ENCODE measurements around the gene INPP4B.

INPP4B gene

GRCh38 chr4:142141224-142141623 is 704.9 kb downstream of the INPP4B start:
- Histone ChIP-seq H3K4me1 (ENCODE audit: low read depth, poor library complexity, severe bottlenecking) (no peaks in the 10 kb centered on the region), H2AFZ (ENCODE audit: low read depth) (no peak overlapping the region), H3K27me3 (ENCODE audit: insufficient read depth, low read depth) (no peaks in the 10 kb centered on the region), H3K9ac (no peak overlapping the region), H3K4me3 (IDR thresholded peaks at IDR 0.05; ENCODE audit: insufficient read depth, low read depth, low read length) (no peak overlapping the region), H4K20me1 (ENCODE audit: insufficient read depth) (no peaks in the 10 kb centered on the region), H3K27ac (no peak overlapping the region), H3K4me2 (no peak overlapping the region), H3K79me2 (ENCODE audit: insufficient read depth, low read depth) (no peaks in the 10 kb centered on the region), H3K36me3 (ENCODE audit: insufficient read depth) (no peaks in the 10 kb centered on the region)
- TF ChIP-seq, protein P1, sequence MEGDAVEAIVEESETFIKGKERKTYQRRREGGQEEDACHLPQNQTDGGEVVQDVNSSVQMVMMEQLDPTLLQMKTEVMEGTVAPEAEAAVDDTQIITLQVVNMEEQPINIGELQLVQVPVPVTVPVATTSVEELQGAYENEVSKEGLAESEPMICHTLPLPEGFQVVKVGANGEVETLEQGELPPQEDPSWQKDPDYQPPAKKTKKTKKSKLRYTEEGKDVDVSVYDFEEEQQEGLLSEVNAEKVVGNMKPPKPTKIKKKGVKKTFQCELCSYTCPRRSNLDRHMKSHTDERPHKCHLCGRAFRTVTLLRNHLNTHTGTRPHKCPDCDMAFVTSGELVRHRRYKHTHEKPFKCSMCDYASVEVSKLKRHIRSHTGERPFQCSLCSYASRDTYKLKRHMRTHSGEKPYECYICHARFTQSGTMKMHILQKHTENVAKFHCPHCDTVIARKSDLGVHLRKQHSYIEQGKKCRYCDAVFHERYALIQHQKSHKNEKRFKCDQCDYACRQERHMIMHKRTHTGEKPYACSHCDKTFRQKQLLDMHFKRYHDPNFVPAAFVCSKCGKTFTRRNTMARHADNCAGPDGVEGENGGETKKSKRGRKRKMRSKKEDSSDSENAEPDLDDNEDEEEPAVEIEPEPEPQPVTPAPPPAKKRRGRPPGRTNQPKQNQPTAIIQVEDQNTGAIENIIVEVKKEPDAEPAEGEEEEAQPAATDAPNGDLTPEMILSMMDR (conservative IDR thresholded peaks at IDR 0.05; ENCODE audit: low read depth, low read length), result no peak

DNA sequence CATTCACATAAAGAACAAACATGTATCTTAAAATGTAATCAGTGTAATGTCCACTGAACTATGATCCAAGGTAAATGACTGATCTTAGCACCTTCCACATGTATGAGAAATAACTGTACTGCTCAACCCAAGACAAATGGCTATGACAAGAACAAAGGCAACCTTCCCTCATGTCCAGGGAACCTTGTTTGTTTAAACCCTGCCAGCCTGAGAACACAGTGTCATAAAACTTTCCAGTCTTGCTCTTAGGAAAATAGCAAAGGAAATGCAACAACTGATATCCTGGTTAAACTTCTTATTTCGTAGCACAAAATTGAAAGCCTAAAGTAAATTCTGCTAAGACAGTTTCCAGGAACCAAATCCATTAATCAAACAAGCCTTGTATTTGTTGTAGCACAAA is 715.4 kb downstream of the INPP4B start:
- Histone ChIP-seq H3K36me3 (ENCODE audit: insufficient read depth) (no peaks in the 10 kb centered on the region), H3K4me1 (ENCODE audit: low read depth, poor library complexity, severe bottlenecking) (no peaks in the 10 kb centered on the region), H4K20me1 (ENCODE audit: insufficient read depth) (no peaks in the 10 kb centered on the region), H3K79me2 (ENCODE audit: insufficient read depth, low read depth) (no peaks in the 10 kb centered on the region), H2AFZ (ENCODE audit: low read depth) (no peak overlapping the region), H3K27me3 (ENCODE audit: insufficient read depth, low read depth) (no peaks in the 10 kb centered on the region), H3K4me2 (no peak overlapping the region), H3K9ac (no peak overlapping the region), H3K27ac (no peak overlapping the region), H3K4me3 (IDR thresholded peaks at IDR 0.05; ENCODE audit: insufficient read depth, low read depth, low read length) (no peak overlapping the region)
- TF ChIP-seq, protein P1 (conservative IDR thresholded peaks at IDR 0.05; ENCODE audit: low read depth, low read length), result no peak

- no peaks in the 10 kb centered on the region for H3K79me2 ChIP-seq (ENCODE audit: insufficient read depth, low read depth)
- H3K4me2 ChIP-seq, result no peak overlapping the region
- TF ChIP-seq, protein P1 (conservative IDR thresholded peaks at IDR 0.05; ENCODE audit: low read depth, low read length), result no peak
- H3K27me3 ChIP-seq (ENCODE audit: insufficient read depth, low read depth), result no peaks in the 10 kb centered on the region
- no peaks in the 10 kb centered on the region for H4K20me1 ChIP-seq (ENCODE audit: insufficient read depth)
- H2AFZ ChIP-seq (ENCODE audit: low read depth), result no peak overlapping the region
- no peaks in the 10 kb centered on the region for H3K36me3 ChIP-seq (ENCODE audit: insufficient read depth)
- no peak overlapping the region for H3K4me3 ChIP-seq (IDR thresholded peaks at IDR 0.05; ENCODE audit: insufficient read depth, low read depth, low read length)
- no peak overlapping the region for H3K9ac ChIP-seq
- H3K4me1 ChIP-seq (ENCODE audit: low read depth, poor library complexity, severe bottlenecking), result no peaks in the 10 kb centered on the region
- no peak overlapping the region for H3K27ac ChIP-seq
Observed at GRCh38 chr4:142129931-142130330, 716.2 kb downstream of the INPP4B start.

DNA sequence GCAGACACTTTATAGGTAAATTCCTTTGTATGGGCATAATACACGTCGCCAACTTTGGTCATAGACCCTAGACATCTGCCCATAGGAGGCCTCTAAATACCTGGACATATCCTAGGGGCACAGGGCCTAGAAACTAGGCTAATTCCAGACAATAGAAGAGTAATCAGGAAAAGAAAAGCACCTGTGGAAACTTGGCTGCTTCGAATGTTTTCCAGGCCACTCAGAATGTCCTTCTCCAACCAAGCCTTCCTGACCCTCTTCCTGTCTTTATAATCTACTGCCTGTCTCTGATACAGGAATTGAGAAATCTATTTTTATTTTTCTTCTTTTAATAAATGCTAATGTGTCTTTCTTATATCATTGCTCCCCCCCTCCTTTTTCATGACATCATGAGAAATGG is 716.6 kb downstream of the INPP4B start:
- H3K4me1 ChIP-seq (ENCODE audit: low read depth, poor library complexity, severe bottlenecking), result no peaks in the 10 kb centered on the region
- TF ChIP-seq, protein P1 (conservative IDR thresholded peaks at IDR 0.05; ENCODE audit: low read depth, low read length), result no peak
- no peak overlapping the region for H3K4me3 ChIP-seq (IDR thresholded peaks at IDR 0.05; ENCODE audit: insufficient read depth, low read depth, low read length)
- H3K79me2 ChIP-seq (ENCODE audit: insufficient read depth, low read depth), result no peaks in the 10 kb centered on the region
- H3K9ac ChIP-seq, result no peak overlapping the region
- no peaks in the 10 kb centered on the region for H3K36me3 ChIP-seq (ENCODE audit: insufficient read depth)
- H3K4me2 ChIP-seq, result no peak overlapping the region
- H3K27ac ChIP-seq, result no peak overlapping the region
- H3K27me3 ChIP-seq (ENCODE audit: insufficient read depth, low read depth), result no peaks in the 10 kb centered on the region
- no peaks in the 10 kb centered on the region for H4K20me1 ChIP-seq (ENCODE audit: insufficient read depth)
- H2AFZ ChIP-seq (ENCODE audit: low read depth), result no peak overlapping the region

All from KMS-11 (cell line).